ENCODE results near the gene SPATA19.

SPATA19 gene

DNA sequence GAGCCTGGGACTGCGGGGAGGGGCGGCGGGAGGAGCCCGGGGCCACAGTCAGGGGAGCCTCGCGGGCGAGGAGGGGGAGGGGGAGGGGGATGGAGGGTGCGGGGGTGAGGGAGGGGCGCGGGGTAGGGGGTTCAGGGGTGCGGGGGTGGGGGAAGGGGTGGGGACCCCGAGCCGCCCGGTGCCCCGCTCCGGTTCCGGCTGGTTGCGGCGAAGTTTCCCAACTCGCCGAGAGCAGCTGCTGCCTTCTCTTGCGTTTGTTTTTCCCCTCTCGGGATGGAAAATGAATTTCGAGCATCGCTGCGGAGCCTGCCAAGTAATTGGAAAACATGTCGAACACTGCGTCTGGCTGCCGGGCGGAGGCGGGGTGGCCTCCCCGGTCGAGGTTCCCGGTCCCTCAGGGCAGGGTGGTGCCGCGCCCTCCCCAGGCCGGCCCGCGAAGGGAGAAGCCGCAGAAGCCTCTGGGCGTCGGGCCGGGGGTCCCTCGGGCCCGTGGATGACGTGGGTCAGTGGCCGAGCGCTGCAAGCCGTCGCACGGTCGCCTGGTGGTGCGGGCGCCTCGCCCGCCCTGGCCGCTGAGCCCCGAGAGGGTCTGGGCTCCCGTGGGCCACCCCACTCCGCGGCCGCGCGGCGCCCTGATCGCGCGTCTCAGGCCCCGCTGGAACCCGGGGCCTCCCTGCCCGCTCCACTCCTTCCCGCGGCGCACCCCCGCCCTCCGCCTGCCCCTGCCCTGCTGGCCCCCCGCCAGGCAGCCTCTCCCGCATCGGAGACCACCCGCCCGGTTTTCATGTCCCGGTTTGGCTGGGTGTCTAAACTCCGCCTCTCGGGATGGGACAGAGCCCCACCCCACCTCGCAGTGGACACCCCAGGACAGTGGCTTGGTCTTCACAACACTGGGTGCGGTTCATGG is 12.1 kb downstream of the SPATA19 start:
- TF ChIP-seq, protein P1, sequence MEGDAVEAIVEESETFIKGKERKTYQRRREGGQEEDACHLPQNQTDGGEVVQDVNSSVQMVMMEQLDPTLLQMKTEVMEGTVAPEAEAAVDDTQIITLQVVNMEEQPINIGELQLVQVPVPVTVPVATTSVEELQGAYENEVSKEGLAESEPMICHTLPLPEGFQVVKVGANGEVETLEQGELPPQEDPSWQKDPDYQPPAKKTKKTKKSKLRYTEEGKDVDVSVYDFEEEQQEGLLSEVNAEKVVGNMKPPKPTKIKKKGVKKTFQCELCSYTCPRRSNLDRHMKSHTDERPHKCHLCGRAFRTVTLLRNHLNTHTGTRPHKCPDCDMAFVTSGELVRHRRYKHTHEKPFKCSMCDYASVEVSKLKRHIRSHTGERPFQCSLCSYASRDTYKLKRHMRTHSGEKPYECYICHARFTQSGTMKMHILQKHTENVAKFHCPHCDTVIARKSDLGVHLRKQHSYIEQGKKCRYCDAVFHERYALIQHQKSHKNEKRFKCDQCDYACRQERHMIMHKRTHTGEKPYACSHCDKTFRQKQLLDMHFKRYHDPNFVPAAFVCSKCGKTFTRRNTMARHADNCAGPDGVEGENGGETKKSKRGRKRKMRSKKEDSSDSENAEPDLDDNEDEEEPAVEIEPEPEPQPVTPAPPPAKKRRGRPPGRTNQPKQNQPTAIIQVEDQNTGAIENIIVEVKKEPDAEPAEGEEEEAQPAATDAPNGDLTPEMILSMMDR (IDR thresholded peaks at IDR 0.05; ENCODE audit: control extremely low read depth, extremely low read depth, low read depth, missing control alignments): no peak
- CTCF ChIA-PET: interaction anchor here (2.2 to 5.0 kb wide), 3 partner anchors 12 to 753 kb away, joined by 11 to 65 read pairs (median 29); no protein-coding TSS in a partner anchor
- POLR2A ChIA-PET: no interaction called here
- no peak for DNase-seq (ENCODE audit: extremely low spot score)

DNA sequence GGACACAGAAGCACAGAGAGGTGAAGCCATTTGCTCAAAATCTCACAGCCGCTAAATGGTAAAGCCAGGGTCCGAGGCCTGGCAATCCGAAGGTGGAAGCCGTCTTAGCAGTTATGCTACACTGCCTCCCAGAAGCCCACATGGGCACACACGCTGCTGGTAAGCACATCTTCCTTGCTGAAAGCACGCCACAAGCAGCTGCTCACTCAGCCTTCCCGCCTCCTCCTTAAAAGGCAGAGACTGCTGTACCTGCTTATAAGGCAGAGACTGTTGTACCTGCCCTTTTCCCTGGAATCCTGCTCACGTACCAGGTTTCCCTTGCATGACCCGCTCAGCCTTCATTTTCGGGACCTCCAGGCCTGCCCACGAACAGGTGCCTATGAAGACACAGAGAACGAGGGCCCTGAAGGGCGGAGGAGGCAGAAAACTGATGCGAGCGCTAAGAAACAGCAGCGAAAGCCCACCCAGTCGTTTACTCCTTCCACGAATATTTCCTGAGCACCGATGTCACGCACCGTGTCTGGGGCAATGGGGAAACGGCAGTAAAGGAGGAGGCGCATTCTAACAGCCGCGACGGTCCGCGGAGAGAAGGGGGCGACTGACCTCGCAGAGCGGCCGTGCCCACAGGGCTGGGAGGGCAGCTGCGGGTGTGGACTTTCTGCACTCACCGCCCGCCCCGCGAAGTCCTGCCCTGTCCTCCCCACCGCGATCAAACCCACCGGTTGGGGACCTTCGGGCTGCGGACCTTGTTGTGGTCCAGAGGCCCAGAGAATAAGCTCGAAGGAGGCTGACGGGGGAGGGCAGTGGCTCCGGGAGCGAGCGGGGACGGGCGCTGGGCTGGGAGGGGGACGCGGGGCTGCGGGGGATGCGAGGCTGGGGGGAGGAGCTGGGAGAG is 13.0 kb downstream of the SPATA19 start:
- ChIA-PET CTCF (no interaction called here), POLR2A (no interaction called here)
- no peak for DNase-seq (ENCODE audit: extremely low spot score)
- TF ChIP-seq, protein P1 (IDR thresholded peaks at IDR 0.05; ENCODE audit: control extremely low read depth, extremely low read depth, low read depth, missing control alignments): no peak

DNA sequence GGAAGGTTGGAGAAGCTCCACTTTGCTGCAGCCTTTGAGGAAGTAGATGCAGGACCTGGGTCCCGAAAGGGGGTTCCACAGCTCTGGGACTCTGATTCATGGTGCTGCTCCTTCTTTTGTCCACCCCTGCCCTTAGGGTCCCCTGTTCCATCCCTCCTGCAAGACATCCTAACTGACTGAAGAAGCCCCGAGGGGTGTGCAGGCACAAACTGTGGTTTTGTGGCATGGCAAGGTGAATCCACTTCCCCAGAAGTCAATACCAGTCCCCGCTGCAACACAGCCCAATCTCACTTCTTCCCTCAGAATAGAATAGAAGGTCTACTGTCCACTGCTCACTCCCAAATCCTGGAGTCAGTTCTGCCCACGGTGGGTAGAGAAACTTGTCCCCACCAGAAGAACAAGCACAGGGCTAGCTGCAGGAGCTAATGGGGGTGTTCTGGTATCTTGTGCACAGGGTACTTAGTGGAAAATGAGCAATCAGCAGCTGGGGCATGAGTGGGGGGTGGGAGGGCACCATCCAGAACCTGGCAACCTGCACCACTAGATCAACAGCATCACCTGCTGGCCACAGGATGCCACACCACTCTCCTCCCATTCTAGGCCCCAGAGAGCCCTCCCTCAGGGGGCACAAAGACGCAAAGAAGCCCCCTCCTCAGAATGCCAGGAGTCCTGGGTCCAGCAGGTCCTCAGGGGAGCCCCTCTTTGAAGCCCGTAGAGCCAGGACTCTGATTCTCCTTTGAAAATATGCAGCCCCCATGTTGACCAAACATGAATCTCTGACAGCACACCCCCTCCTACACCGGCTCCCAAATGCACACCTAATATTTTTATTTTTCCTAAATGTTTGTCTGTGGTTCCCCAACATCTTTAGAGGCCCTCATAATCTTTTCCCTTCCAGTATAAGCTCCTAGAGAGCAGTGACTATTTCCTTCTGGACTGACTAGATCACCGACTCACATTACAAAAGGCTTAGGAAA is 14.1 kb downstream of the SPATA19 start:
- no peak for DNase-seq (ENCODE audit: extremely low spot score)
- ChIA-PET CTCF (no interaction called here), POLR2A (no interaction called here)
- TF ChIP-seq, protein P1 (IDR thresholded peaks at IDR 0.05; ENCODE audit: control extremely low read depth, extremely low read depth, low read depth, missing control alignments): peak; percentile 26

DNA sequence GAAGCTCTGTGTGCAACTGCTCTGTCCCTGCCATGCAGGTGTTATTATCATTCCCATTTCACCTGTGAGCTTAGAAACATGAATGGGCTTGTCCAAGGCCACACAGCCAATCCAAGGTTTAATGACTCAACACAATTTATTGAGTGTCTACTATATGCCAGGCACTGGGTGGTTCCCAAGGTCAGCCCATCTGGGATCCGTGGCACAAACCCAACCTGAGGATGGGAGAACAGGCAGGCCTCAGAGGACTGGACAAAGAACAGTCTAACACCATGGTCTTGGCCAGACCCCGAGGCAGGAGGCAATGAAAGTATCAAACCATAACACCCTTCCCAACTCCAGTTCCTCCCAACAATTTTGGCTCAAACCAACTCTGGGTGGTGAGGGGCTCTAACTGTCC is 15.7 kb downstream of the SPATA19 start:
- CTCF ChIA-PET: no interaction called here
- TF ChIP-seq, protein P1 (IDR thresholded peaks at IDR 0.05; ENCODE audit: control extremely low read depth, extremely low read depth, low read depth, missing control alignments): no peak
- POLR2A ChIA-PET: no interaction called here
- no peak for DNase-seq (ENCODE audit: extremely low spot score)

DNA sequence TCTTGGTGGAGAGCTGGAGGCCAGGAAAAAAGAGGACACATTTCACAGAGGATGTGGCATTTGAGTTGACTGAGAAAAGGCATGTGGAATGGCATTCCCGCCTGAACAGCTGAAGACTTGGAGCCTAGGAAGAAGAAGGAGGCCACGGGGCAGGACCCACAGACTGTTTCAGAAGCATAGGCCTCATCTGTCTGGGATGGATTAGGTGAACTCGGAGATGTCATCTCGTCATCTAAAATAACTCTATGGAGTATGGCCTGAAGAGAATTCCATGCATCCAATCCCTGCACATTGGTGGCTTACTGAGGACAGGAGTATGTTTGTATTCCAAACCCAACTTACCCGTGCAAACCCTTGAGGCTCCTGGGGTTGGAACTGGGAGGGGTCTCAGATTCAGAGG is 16.4 kb downstream of the SPATA19 start:
- DNase-seq (ENCODE audit: extremely low spot score): no peak
- CTCF ChIA-PET: no interaction called here
- POLR2A ChIA-PET: no interaction called here
- TF ChIP-seq, protein P1 (IDR thresholded peaks at IDR 0.05; ENCODE audit: control extremely low read depth, extremely low read depth, low read depth, missing control alignments): no peak
